ENCODE measurements around the gene PCP4L1. TPM values are rescaled to one million over a fixed set of nuclear protein-coding genes. Genes with fewer than 3 reads are reported as not detected.

Gene PCP4L1
- total RNA-seq, 2 donors from 2014 or later = not detected

DNA sequence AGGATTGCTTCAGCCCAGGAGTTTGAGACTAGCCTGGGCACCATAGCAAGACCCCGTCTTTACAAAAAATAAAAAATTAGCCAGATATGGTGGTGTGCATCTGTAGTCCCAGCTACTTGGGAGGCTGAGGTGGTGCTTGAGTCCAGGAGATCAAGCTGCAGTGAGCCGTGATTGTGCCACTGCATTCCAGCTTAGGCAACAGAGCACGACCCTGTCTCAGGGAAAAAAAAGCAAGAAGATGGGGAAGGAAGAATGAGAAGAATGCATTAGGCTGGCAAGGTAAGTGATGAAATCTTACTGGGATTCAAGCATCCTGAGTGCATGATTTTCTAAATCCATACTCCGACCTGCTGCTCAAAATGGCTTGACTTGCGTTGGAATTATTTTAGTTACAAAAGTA is 6.8 kb downstream of the PCP4L1 start:
- WGBS, 2 donors = 89 to 91% methylated on average over 5 of the region's 5 CpGs
- H3K27me3 ChIP-seq = no peaks in the 10 kb centered on the region
- TF ChIP-seq, protein P1, sequence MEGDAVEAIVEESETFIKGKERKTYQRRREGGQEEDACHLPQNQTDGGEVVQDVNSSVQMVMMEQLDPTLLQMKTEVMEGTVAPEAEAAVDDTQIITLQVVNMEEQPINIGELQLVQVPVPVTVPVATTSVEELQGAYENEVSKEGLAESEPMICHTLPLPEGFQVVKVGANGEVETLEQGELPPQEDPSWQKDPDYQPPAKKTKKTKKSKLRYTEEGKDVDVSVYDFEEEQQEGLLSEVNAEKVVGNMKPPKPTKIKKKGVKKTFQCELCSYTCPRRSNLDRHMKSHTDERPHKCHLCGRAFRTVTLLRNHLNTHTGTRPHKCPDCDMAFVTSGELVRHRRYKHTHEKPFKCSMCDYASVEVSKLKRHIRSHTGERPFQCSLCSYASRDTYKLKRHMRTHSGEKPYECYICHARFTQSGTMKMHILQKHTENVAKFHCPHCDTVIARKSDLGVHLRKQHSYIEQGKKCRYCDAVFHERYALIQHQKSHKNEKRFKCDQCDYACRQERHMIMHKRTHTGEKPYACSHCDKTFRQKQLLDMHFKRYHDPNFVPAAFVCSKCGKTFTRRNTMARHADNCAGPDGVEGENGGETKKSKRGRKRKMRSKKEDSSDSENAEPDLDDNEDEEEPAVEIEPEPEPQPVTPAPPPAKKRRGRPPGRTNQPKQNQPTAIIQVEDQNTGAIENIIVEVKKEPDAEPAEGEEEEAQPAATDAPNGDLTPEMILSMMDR (IDR thresholded peaks at IDR 0.05) = no peak
- no peak for TF ChIP-seq POLR2A (IDR thresholded peaks at IDR 0.05)
- H3K4me3 ChIP-seq = no peak overlapping the region
- H3K4me1 ChIP-seq = peaks cover 14% of the 10 kb centered on the region
- no peak for DNase-seq
- no peak for ATAC-seq
- intact Hi-C loops (cut with DNase I) = no loop called here
- no peaks in the 10 kb centered on the region for H3K36me3 ChIP-seq (replicated peaks in 1 of 2; ENCODE audit: insufficient read depth in 1 of 2, low read depth in 2 of 2)
- H3K9me3 ChIP-seq = no peaks in the 10 kb centered on the region
- H3K27ac ChIP-seq = no peak overlapping the region

DNA sequence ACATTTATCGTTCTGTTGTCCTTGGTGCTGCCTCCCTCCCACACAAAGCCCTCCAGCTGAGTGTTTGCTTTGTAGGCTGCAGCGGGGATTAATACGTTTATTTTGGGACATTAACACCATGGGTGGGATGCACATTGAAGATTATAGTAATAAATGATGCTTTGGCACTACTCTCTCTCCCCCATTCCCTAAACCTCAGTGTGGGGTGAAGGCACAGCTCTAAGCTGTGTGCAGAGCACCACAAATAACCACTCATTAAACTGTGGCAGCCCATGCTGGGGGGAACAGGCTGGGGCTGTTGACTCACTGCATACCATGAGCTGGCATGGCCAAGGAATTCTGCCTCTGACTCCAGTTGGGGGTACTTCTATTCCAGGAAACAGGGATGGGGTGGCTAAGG is 7.7 kb downstream of the PCP4L1 start:
- TF ChIP-seq POLR2A (IDR thresholded peaks at IDR 0.05) = no peak
- TF ChIP-seq, protein P1 (IDR thresholded peaks at IDR 0.05) = no peak
- 22 to 25% methylated on average over 3 of the region's 3 CpGs for WGBS, 2 donors
- Histone ChIP-seq H3K4me1 (peaks cover 14% of the 10 kb centered on the region), H3K4me3 (no peak overlapping the region), H3K27ac (no peak overlapping the region), H3K9me3 (no peaks in the 10 kb centered on the region), H3K27me3 (no peaks in the 10 kb centered on the region), H3K36me3 (replicated peaks in 1 of 2; ENCODE audit: insufficient read depth in 1 of 2, low read depth in 2 of 2) (no peaks in the 10 kb centered on the region)
- intact Hi-C loops (cut with DNase I) = no loop called here
- ATAC-seq (no peak), DNase-seq (no peak)

DNA sequence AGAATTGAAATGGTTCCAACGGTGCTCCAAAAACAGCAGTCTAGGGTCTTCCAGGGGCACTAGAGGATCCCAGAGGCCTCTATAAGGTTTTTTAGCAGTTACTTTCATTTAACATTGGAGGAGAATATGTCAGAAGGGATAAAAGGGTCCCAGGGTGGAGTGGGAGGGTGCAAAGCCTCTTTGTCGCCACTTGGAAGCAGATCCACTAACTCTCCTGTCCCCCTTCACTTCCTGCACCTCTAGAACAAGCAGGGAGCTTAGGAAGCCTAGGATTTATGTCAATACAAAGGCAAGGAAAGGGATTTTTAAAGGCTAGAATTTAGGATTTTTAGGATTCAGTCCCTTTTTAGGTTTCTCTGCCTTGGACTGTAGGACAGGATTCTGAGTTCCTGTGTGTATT is 8.3 kb downstream of the PCP4L1 start:
- no peak overlapping the region for H3K4me3 ChIP-seq
- H3K9me3 ChIP-seq = no peaks in the 10 kb centered on the region
- H3K36me3 ChIP-seq (replicated peaks in 1 of 2; ENCODE audit: insufficient read depth in 1 of 2, low read depth in 2 of 2) = no peaks in the 10 kb centered on the region
- 61 to 63% methylated on average over 2 of the region's 2 CpGs for WGBS, 2 donors
- ATAC-seq (no peak), DNase-seq (no peak)
- H3K27ac ChIP-seq = no peak overlapping the region
- no peak for TF ChIP-seq POLR2A (IDR thresholded peaks at IDR 0.05)
- TF ChIP-seq, protein P1 (IDR thresholded peaks at IDR 0.05) = no peak
- H3K4me1 ChIP-seq = peaks cover 14% of the 10 kb centered on the region
- no peaks in the 10 kb centered on the region for H3K27me3 ChIP-seq
- intact Hi-C loops (cut with DNase I) = no loop called here

DNA sequence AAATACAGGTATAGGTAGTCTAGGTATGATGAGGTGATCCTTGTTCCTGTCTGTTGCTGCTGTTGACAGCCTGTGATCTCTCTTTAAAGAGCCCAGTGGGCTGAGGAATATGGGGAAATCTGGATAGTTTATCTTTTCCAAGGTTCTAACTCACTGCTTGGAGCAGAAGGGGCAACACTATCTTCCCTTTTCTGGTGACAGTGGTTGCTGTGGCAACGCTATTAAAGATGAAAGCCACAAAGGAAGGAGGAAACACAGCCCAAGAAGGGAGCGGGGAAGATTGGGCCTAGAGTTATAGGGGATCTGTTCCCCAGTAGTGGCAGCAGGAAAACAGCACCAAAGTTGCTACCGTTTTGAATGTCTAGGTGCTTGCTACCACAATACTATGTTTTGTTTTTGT is 8.8 kb downstream of the PCP4L1 start:
- Histone ChIP-seq H3K4me3 (no peak overlapping the region), H3K27me3 (no peaks in the 10 kb centered on the region), H3K36me3 (replicated peaks in 1 of 2; ENCODE audit: insufficient read depth in 1 of 2, low read depth in 2 of 2) (no peaks in the 10 kb centered on the region), H3K9me3 (no peaks in the 10 kb centered on the region), H3K27ac (no peak overlapping the region), H3K4me1 (peaks cover 14% of the 10 kb centered on the region)
- intact Hi-C loops (cut with DNase I) = no loop called here
- DNase-seq (peak in 1 of 4 donors; percentile 5), ATAC-seq (no peak)
- no peak for TF ChIP-seq POLR2A (IDR thresholded peaks at IDR 0.05)
- TF ChIP-seq, protein P1 (IDR thresholded peaks at IDR 0.05) = no peak
- WGBS, 2 donors = 72 to 85% methylated on average over 3 of the region's 3 CpGs

DNA sequence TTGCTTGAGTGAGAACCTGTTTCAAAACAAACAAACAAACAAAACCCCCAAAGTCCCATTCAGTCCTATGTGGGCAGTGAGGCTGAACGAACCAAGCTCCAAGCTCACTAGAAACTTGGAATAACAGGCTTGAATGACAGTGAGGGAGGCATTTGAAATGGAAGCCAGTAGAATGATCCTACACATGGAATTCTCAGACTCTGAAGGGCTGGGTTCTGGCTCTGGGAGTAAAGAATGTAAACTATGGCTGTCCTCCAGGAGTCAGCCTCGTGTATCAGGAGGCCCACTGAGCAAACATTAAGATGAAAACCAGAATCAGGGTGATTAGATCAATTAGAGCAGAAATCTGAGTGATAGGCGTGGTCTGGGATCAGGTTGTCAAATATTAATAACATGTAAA is 14.9 kb downstream of the PCP4L1 start:
- no peaks in the 10 kb centered on the region for H3K36me3 ChIP-seq (replicated peaks in 1 of 2; ENCODE audit: insufficient read depth in 1 of 2, low read depth in 2 of 2)
- no peaks in the 10 kb centered on the region for H3K9me3 ChIP-seq
- intact Hi-C loops (cut with DNase I) = no loop called here
- DNase-seq (no peak), ATAC-seq (no peak)
- H3K4me1 ChIP-seq = peaks cover 16% of the 10 kb centered on the region
- TF ChIP-seq, protein P1 (IDR thresholded peaks at IDR 0.05) = no peak
- TF ChIP-seq POLR2A (IDR thresholded peaks at IDR 0.05) = no peak
- H3K27me3 ChIP-seq = no peaks in the 10 kb centered on the region
- WGBS, 2 donors = 47 to 49% methylated on average over 3 of the region's 3 CpGs
- no peak overlapping the region for H3K4me3 ChIP-seq
- no peak overlapping the region for H3K27ac ChIP-seq
